HG03558 (cell line): ENCODE results near the gene SLIT3.

Experiments
- ATAC-seq: cut with Tn5 transposase; IDR thresholded peaks from one replicate; pipeline ENCODE4 v1.9.1; 2021; ENCODE audit warnings: moderate number of reproducible peaks; ENCODE audit not compliant: unreplicated experiment; ENCODE audit errors: extremely low read depth

Gene SLIT3

DNA sequence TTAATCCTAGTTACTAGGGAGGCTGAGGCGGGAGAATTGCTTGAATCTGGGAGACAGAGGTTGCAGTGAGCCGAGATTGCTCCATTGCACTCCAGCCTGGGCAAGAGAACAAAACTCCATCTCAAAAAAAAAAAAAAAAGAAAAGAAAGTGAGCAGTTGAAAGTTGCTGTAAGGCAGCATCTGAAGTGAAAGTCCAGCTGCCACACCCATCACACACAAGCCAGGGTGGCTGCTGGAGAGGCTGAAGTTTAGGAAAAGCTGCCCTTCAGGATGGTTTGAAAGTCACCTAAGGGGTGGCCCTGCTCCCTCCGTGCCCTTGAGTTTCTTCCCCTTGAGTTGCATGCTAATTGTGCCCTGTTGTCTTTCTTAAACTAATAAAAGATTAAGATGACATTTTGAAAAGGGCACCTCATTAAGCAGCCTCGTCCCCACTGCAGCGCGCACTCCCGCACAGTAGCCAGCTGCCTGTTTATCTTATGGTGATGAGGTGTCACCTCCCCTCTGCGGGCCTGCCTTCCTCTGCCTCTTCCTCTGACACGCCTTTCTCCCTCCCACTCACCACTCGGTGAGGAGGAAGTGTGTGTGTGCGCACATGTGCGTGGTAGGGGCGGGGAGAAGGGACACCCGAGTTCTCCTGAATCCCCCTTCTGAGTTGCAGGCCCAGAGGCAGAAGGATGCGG is 617.6 kb downstream of the SLIT3 start:
- ATAC-seq, result no peak

DNA sequence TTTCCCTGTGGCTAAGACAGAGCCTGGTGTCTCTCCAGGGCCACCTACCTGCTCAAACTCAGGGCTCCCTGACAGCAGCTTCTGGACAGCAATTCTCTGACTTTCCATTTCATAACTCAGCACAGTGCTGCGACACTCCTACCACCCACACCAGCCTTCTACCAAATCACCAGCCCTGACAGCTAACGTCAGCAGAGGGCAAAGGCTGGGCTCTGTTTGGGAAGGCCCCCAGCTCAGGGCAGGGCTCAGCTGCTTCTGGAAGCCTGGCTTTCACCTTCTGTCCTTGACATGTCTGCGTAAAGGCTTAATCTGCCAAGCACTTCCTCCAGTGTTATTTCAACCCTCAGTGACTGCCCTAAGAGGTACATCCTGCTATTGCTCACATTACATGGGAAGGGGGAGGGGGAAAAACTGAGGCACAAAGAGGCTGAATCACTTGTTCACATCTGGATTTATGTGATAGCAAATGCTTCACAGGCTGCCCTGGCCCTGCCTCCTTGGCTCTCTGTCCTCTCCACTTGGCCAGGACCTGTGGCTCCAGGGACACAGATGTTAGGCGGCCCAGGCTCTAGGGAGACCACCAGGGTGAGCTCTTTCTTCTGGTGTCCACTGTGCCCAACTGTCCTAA is 619.3 kb downstream of the SLIT3 start:
- ATAC-seq, result no peak

- ATAC-seq, result no peak
These were observed 620.5 kb downstream of the SLIT3 start for GRCh38 chr5:168680395-168680794.

DNA sequence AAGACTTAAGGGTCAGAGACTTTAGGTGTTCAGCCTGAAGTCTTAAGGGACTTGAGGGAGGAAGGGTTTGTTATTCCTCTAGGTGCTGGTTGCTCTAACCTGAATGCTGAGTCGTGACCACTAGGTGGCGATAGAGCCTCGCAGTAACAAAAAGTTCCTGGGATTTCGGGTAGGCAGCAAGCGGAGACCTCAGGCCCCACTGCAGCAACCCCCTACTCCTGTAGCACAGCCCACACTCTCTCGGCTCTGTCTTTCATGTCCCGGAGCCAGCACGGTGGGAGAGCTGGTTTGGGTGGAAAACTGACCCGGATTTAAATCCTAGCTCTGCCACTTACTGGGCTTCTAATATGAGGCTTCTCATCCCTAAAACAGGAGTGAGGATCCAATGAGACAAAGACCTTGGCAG is 621.4 kb downstream of the SLIT3 start:
- ATAC-seq, result no peak

GRCh38 chr5:168676501-168676900 is 624.4 kb downstream of the SLIT3 start:
- ATAC-seq, result no peak

- ATAC-seq, result no peak
These were observed 625.0 kb downstream of the SLIT3 start for GRCh38 chr5:168675883-168676408.

DNA sequence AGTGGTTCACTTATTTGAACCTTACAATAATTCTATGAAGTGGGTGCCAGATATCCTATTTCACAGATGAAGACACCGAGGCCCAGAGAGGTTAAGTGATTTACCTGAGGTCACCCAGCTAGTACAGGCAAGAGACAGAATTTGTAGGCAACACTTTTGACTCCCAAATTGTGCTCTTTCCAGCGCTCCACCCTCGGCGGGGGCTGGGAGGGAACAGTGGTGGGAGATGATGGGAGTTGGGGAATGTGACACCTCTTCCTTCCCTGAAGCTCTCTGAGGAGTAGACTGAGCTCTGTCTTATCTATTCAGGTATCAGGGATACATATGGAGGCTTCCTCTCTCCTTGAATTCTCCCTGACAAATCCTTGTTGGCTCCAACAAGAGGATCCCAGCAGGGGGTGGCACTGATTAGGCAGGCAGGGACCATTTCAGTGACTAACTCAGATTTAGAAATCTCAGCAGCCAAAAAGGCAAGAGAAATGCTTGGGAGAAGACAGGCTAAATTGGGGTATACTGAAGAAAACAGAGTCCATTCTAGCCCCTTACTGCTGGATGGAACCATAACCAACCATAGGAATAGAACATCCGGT is 626.0 kb downstream of the SLIT3 start:
- no peak for ATAC-seq

DNA sequence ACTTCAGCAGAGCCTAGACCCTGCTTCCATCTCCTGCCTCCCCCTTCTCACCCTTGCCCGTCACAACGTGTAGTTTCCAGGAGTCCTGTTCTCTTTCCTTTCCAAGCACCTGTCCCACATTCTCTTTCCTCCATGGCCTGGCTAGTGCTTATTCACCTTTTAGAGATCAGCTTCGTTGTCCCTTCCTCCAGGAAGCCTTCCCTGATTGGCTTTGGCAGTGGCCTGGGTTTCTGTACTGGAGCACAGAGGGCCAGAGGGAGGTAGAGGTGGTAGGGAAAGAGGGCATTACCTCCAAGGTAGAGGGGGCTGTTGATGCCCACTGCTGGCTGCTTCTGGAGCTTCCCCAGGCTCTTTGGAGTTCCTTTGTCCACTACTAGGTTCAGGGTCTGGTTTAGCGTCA is 628.1 kb downstream of the SLIT3 start:
- no peak for ATAC-seq

GRCh38 chr5:168672016-168672415 is 628.9 kb downstream of the SLIT3 start:
- no peak for ATAC-seq

DNA sequence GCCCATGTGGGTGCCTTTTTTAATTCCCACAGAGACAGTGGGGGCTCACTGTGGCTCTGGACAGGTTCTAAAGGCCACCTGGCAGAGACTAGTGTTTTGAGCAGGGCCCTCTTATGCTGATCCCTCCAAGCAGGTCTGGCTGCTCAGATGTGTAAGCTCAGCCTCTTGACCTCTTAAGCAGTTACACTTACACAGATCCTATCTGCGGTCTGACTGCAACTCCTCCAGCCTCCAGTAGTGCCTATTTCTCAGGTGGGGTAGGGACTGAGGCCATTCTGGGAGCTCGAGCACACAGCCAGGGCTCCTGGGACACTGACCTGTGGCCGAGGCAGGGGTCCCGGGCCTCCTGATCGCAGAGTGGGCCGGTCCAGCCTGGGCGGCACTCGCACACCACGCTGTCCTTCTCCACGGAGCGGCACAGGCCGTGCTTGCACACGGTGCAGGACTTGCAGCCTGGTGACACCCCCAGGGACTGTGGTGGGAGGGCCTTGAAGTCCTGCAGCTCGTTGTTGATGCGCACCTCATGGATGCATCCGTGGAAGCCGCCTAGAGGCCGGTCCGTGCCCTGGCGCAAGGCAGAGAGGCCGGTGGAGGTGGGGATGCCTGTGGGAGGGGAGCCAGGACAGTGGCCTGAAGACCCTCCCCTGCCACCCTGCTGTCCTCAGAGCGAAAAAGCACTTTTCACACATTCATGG is 629.9 kb downstream of the SLIT3 start:
- ATAC-seq, result no peak

DNA sequence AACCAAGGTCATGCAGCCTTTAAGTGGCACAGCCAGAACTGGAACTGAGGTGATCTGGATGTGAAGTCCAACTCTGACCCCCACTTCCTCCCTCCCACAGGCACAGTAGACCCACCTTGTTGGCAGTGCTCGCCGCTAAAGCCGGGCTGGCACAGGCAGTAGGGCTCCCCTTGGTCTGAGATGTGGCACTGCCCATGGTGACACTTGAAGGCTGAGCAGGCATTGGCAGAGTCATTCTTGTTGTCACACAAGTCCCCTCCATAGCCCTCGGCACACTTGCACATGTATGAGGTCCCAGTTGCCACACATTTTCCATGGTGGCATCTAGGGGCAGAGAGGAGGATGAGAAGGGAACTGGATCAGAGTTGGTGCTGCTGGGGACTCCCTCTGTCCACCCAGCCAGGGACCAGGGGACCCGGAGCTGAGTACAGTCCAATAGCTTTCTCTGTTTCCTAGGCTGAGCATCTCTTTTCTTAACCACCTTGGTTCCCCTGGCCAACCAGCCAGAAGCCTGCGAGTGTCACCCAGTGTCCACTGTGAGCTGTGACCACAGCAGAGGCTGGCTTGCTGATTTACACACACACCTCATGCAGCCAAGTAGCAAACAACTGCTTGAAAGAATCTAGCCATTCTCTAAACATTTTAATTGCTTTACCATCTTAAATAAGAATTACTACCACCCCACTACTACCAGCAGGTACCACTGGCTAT is 631.1 kb downstream of the SLIT3 start:
- no peak for ATAC-seq

GRCh38 chr5:168669156-168669555 is 631.8 kb downstream of the SLIT3 start:
- no peak for ATAC-seq

DNA sequence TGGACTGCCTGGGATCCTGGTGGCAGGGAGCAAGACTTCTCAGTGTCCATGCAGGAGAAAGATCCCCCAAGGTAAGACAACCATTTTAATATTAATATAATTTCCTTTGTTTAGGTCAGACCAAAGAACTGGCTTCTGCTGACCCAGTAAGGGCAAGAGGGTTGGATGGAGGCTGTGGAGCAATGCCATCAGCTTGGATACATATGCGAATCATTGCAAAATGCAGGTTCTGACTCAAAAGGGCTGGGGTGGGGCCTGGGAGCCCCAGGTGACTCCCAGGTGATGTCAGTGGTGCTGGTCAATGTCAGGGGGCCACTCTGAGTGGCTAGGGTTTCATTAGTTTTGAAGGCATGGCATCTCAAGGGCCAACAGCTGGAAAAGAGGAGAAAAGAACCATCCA is 632.9 kb downstream of the SLIT3 start:
- no peak for ATAC-seq

- ATAC-seq, result no peak
These were observed 633.6 kb downstream of the SLIT3 start for GRCh38 chr5:168667301-168667840.

- ATAC-seq, result no peak
These were observed 634.6 kb downstream of the SLIT3 start for GRCh38 chr5:168666356-168666755.

DNA sequence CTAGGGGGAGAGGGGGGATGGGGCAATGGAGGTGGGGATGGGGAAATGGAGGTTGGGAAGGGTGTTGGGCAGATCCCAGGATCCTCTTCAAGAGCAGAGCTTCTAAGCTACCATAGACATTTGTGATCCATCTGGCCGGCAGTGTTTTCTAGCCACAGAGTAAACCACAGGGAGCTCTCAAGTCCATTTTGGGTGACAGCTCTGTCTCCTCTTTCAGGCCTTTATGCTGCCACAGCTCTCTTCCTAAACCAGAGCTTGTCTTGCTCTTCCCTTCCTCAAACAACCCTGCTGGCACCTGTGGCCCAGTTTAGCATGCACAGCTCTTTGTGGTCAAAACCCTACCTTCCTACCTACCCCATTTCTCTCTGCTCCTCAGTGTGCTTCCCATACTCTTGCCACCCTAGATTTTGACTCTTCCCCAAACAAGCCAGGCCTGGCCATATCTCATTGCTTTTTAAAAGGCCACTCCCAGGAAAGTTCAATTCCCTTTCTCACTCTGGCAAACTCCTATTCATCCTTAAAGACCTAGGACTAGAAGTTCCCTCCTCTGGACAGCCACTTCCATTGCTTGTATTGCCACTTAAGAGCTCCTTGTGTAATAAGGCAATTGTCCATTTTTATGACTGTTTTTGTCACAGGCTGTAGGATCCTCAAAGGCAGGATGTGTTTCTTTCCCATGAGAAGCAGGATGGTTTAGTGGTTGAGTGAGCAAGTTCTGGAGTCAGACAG is 637.5 kb downstream of the SLIT3 start:
- ATAC-seq, result no peak

DNA sequence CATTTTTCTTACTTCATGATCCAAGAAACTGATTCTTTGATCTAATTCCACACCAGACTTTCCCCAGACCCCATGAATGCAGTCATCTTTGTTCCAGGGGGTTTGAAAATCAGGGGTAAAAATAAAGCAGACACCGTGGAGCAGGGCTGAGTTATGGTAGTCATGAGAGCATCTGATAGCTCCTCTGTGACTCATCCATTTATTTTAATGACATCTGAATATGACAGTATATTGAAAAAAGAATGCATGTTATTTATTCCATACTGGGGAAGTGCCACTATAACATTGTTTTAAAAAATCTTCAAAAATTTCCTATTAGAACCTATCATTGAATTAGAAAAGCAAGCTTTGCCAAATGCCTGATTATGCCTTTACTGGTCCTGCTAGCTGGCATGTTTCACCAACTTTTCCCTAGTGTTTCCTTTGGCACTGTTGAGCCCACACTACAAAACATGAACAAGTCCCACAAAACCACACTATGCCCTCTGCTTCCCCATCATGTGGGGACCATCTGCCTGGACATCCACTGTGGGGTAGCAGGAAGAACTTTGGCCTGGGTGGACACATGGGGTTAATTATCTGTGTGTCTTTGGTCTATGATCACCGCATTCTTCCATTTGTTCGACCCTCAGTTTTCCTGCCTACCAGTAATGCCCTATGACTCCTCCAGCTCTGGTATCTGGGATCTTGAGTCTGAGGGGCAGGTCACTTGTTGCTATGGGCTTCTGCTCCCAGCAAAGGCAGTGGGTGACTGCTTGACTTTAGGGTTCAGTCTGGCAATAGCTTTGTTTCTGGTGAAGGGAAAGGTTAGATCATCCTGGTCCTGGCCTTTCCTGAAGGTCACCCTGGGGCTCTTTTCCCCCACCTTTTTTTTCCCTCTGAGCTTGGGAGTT is 639.1 kb downstream of the SLIT3 start:
- ATAC-seq, result no peak

DNA sequence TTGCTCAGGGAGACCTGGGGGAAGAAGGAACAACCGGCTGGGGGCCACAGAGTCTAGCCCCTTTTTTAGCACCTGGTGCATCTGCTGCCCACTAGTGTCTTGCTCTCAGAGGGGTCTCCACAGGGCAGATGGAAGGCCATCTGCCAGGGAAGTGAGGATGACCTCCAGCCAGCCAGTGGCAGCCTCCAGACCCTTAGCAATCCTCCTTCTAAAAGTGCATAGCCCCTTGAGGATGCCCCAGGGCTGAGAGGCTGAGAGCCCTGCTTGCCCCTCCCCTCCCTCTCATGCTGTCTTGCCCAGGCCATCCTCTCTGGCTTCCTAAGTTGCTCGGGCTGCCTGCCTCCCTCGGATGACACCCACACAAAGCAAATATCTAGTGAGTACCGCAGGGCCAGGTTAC is 640.2 kb downstream of the SLIT3 start:
- no peak for ATAC-seq
